Activated naive CD8-positive, alpha-beta T cell treated with anti-CD3 and anti-CD28 coated beads, Interleukin-2, amount 50 U/mL, for 16 hours (primary cell): ENCODE data around the gene ZNF101.
A peak's percentile ranks its signal among the peaks of the same experiment; 100 is the strongest.

ENCODE experiments used
- DNase-seq: peaks from one replicate; pipeline ENCODE4 v3.0.0-alpha.2; 2020; ENCODE audit warnings: low read depth, low spot score

ZNF101 gene

DNA sequence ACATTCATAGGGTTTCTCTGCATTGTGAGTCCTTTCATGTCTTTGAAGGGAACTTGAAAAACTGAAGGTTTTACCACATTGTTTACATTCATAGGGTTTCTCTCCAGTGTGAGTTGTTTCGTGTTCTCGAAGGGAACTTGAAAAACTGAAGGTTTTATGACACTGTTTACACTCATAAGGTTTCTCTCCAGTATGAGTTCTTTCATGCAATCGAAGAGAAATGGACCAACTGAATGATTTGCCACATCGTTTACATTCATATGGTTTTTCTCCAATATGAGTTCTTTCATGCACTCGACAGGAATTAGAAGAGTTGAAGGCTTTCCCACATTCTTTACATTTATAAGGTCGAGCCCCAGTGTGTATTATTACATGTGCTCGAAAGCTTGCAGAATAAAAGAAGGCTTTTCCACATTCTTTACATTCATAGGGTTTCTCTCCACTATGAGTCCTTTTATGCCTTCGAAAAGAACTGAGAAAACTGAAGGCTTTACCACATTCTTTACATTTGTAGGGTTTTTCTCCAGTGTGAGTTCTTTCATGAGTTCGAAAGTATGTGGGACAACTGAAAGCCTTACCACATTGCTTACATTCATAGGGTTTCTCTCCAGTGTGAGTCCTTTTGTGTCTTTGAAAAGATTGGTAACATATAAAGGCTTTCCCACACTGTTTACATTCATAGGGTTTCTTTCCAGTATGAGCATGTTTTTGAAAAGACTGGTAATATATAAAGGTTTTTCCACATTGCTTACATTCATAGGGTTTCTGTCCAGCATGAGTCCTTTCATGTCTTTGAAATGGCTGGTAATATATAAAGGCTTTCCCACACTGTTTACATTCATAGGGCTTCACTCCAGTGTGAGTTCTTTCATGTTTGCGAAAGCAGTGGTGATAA lies 43.5 kb downstream of the ZNF101 start:
- no peak for DNase-seq

GRCh38 chr19:19719798-19720197 lies 51.2 kb downstream of the ZNF101 start:
- DNase-seq: no peak

DNA sequence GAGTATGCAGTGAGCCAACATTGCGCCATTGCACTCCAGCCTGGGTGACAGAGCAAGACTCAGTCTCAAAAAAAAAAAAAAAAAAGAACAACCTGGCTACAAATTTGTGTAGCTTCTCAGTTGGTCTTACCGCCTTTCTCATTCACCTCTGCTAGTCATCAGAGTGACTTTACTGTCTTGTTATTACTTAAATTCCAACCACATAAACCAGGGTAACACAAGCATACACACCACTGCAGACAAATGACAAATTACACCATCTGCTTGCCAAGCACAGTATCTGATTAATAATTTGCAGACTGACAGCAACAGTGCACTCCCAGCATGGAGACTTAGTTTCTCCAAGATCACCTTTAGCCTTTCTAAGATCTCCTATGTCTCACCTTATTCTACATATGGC lies 53.3 kb downstream of the ZNF101 start:
- DNase-seq: no peak

GRCh38 chr19:19732579-19733501 lies 64.2 kb downstream of the ZNF101 start, which contains the start of gene ZNF14:
TSS of gene ZNF14 (minus strand) at chr19:19733112. CDS start at chr19:19732958, 154 bp downstream.
- peak; percentile 83 for DNase-seq
